Limb (tissue), 2 donors: Measurements from ENCODE around the gene MARVELD1.
"Not testable (repeated sequence)": the region's sequence is repeated elsewhere in the genome, so short reads cannot be mapped to it uniquely, and the experiment has no call there.

ENCODE experiments used
- DNase-seq, 2 donors: peaks; one replicate each; pipeline ENCODE4 v3.0.0-alpha.2; 2016; ENCODE audit errors: extremely low spot score in 2 of 2

The MARVELD1 gene

DNA sequence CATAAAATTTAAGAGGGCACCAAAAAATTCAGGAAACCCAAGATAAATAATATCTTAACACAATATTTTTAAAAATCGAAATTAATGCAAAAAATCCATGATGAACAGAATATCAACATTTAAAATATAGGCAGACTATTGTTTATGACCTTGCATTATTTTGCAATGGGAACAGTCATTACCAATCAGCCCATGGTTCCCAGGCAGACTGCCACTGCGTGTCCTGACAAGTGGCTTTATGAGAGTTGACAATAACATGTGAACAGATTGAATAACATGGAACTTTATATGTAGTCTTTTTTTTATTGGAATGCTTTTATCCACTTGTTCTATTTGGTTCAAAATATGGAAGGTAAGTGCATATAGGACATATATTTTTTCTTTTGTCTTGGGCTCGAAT, 23.4 kb upstream of the MARVELD1 start:
- no peak for DNase-seq

DNA sequence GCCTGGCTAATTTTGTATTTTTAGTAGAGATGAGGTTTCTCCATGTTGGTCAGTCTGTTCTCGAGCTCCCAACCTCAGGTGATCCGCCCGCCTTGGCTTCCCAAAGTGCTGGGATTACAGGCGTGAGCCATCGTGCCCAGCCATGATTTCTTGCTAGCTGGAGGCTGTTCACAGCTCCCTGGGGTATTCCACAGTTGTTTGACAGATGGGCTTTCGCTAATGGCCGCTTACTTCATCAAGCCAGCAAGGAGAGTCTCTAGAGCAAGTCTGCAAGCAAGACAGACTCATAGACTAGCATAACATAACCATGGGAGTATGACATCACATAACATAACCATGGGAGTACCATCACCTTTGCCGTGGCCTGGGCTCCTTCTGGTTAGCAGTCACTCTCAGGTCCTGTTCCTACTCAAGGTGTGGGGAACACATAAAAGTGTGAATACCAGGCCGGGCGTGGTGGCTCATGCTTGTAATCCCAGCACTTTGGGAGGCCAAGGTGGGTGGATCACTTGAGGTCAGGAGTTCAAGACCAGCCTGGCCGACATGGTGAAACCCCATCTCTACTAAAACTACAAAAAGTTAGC, 15.4 kb upstream of the MARVELD1 start:
- not testable (repeated sequence) for DNase-seq

DNA sequence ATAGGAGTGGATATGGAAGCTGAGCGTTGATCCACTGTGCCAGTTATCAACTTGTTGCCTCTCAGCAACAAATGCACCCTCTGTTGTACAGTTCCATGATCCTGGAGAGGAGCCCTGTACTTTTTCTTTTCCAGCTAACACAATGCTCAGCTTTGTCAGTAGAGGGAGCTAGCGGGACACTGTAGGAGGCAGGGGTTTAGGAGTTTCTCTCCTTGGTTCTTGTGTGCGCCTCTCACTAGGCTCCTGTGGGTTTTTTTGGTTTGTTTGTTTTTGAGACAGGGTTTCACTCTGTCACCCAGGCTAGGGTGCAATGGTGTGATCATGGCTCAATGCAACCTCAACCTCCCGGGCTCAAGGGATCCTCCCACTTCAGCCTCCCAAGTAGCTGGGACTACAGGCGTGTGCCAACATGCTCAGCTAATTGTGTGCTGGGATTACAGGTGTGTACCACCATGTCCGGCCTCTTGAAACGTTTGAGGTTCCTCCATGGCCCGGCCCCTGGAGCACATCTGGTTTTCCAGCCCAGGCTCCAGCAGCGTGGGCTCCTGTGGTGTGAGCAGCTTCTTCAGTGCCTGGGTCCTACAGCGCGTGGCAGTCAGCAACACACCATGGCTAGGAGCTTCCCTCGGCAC, 12.0 kb upstream of the MARVELD1 start:
- DNase-seq = peak in 1 of 2 donors; percentile 80

DNA sequence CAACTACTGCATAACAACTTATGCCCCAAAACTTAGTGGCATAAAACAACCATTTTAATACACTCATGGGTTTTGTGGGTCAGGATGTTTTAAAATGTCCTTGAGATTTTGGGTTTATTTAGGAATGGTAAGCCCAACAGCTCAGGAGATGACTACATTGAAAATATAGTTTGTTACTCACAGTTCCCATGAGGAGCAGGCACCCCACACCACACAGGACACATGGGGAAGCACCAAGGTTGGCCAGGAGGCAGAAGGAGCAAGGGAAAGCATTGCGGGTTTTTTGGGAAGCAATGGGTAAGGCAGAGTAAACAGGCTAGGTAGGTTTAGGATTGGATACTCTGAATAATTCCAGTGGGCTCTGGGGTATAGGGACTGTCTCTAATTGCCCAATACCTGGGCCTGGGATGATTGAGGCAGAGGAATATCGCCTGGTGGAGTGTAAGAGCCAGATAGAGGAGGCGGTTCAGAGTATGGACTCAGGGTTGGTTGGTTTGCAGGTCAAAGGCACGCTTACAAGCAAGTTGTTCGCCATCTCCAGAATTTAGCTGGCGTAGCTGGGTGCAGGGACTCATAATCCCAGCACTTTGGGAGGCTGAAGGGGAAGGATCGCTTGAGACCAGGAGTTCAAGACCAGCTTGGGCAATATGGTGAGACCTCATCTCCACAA, 10.0 kb upstream of the MARVELD1 start:
- no peak for DNase-seq

DNA sequence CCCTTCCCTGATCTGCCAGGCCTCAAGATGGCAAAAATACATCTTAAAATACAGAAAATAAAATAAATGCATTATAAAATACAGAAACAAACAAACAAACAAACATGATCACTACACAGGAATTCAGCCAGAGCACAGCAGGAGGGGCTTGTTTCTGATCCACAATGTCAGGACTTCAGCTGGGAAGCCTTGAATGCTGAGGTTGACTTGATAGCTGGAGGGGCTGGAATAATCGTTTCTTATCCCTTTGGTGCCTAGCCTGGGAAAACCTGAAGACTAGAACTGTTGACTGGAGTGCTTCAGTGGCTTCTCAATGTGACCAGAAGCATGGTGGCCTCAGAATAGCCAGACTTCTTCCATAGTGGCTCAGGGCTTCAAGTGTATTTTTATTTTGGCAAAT, 9.2 kb upstream of the MARVELD1 start:
- no peak for DNase-seq

DNA sequence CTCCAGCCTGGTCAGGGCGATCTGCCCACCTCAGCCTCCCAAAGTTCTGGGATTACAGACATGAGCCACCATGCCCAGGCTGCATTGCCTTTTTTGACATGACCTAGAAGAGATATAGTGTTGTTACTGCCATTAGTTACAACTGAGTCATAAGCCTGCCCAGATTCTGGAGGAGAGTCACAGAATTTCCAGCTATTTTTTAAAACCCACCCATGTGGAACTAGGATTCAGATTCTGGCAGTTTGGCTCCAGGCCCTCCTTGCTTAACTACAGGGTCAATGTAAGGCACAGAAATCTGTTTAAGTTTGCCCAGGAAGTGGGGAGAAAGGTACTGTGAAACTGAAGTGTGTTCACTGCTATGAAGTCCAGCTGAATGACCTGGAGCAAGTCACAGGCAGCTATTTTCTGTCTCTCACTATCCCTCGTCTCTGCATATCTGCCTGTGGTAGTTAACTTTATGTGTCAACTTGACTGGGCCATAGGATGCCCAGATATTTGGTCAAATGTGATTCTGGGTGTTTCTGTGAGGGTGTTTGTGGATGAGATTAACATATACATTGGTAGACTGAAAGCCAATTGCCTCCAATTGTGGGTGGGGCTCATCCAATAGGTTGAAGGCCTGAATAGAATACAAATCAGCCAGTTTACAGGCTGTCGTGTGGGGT, 8.4 kb upstream of the MARVELD1 start:
- no peak for DNase-seq

DNA sequence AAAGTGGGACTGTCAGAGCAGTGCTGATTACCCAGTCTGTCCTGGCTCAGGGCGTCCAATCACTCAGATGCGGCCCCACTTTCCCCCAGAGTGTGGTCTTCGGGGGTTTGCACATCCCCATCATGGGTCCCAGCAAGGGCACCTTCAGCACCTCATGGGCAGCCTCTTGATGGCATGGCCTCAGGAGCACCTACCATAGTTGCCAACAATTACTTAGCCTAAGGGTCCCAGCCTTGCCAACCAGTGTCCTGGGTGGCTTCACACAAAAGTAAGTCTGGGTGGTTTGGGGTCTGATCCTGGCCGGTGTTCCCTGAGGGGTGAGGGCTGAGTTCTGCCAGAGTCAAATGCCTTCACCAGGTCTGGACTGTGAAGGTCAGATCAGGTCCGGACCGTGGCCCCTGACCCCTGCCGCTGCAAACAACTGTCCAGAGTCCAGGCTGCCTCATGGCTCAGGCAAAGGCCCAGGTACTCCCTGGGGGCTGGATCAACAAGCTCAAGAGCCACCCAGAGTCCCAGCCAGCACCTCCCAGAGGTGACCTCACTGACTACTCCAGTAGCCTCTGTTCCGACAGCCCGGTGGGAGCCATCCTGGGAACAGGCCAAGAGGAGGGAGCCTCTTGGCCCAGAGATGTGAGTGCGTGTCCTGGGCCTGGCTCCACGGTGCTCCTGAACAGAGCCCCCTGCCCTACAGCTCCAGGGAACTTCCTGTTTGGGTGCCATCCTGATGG, 6.2 kb upstream of the MARVELD1 start:
- no peak for DNase-seq

DNA sequence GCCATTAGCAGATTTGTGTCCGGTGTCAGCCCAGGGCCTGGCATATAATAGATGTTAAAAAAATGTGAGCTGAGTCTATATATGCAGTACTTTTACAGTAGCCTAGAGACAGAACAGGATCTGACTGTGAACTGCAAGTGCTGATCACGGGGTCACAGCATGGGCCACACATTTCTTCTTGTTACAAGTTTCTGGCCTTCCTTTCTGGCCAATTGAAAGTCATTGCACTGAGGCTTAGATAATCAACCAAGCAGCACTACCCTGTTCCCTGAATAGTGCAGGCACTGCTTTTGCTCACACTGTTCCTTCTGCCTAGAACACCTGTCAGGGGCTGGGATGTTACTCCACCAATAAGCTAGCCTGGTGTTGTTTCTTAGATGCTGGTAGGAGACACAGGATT, 5.4 kb upstream of the MARVELD1 start:
- no peak for DNase-seq

DNA sequence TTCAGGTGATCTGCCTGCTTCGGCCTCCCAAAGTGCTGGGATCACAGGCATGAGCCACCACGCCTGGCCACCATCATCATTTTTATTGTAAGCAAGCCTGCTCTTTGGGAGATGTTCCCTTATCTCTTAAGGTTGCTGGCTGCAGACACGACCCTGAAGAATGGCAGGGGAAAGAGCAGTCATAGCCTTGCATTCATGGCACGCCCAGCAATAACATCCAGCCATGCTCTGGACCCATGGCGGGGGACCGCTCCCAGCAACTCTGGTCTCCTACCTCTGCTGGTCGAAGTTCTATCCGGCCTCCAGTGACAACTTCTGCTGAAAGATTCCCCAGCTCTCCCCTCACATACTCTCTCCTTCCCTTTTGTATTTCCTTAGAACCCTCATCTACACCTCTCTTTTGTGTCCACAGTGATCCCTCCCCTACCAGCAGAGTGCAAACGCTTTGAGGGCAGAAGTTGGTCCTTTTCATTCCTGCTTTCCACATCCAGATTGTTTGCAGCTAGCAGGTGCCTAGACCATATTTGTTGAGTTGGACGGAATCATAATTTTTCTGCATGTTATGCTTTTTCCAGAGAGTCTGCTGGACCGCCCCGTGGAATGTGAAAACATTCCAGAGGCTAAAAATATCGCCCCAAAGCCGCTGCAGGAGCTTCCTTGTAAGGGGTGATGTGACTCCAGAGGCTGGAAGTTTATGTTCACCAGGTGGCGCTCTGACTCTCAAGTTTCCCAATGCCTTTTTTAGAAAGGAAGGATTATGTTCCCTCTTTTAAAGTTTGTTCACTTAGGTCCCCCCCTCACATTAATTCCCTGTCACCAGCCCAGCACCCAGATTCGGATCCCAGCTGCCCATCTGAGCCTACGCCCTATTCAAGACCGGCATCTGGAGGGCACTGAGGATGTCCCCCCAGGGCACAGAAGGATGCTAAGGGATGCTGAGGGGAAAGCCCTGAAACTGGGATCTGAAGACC, 4.3 kb upstream of the MARVELD1 start:
- peak; percentile 76 to 91 for DNase-seq

DNA sequence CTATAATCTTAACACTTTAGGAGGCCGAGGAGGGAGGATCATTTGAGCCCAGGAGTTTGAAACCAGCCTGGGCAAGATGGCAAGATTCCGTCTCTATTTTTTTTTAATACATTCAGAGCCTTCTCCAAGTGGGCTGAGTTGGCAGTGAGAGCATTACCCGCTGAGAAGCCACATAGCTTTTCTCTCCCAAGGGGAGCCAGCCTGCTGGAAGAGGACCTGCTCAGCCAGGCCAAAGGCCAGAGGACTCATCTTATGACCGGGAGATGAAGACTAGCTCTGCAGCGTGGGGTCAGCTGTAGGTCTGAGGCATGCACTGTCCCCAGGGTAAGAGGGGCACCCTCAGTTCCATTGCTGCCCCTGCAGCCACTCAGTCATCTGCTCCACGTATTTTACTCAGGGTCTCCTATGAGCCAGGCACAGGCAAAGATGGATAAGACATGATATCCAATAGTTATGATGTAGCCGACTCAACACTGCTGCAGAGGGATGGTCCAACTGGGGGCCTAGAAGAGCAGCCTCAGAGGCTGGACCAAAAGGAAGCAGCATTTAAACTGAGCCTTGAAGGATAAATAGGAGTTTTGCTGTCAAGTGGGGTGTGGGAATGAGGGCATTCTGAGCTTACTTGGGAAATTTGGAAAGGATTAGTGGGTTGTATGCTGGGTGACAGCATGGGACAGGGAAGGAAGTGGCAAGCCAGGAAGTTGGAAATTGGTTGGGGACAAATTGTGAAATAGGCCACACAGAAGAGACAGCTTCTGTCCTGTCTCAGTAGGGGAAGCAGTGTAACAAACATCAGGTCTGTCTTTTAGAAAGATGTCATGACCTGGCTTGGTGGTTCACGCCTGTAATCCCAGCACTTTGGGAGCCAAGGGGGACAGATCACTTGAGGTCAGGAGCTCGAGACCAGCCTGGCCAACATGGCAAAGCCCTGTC, 1.6 kb upstream of the MARVELD1 start:
- no peak for DNase-seq

DNA sequence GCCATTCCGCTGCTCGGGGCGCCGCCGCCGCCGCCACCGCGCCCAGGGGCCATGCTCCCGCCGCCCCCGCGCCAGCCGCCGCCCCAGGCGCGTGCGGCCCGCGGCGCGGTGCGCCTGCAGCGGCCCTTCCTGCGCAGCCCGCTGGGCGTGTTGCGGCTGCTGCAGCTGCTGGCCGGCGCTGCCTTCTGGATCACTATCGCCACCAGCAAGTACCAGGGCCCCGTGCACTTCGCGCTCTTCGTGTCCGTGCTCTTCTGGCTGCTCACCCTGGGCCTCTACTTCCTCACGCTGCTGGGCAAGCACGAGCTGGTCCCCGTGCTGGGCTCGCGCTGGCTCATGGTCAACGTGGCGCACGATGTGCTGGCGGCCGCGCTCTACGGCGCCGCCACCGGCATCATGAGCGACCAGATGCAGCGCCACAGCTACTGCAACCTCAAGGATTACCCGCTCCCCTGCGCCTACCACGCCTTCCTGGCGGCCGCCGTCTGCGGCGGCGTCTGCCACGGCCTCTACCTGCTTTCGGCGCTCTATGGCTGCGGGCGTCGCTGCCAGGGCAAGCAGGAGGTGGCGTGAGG, 383 bp downstream of the MARVELD1 start:
- DNase-seq = peak; percentile 47 to 82

DNA sequence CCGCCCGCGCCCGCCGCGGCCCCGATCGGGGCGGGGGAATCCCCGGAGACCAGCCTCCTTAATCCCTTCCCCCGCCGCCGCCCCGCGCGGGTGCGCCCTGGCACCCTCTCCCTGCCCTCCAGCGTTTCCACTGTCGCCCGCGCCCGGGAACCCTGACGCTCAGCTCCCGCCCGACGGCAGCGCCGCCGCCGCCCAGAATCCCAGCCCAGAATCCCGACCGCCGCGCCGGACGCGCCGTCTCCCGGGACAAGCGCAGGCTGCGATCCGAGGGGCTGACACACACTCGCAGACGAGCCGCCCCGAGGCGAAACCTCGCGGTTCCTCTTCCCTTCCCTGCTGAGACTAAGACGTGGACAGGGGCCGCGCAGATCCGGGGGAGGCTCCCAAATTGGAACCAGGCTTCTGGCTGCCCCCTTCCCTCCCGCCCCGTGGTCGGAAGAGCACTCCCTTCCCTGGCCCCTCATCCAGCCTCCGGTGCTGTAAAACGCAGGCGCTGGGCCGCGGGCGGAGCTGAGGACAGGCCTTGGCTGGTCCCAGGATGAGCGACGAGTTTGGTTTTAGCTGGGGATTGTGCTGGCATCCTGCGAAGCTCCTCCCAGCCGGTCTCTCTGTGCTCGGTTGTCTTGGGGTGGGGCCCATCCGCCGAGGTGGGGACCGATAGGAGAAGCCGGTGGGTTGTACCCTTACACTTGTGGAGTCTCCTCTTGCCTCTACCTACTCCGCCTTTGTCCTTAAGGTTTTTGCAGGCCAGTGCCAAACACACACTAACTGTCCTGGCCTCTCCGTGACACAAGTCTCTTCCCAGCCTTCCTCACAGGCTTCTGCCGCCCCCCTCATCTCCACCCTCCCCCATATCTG, 1.1 kb downstream of the MARVELD1 start:
- DNase-seq = peak; percentile 82

DNA sequence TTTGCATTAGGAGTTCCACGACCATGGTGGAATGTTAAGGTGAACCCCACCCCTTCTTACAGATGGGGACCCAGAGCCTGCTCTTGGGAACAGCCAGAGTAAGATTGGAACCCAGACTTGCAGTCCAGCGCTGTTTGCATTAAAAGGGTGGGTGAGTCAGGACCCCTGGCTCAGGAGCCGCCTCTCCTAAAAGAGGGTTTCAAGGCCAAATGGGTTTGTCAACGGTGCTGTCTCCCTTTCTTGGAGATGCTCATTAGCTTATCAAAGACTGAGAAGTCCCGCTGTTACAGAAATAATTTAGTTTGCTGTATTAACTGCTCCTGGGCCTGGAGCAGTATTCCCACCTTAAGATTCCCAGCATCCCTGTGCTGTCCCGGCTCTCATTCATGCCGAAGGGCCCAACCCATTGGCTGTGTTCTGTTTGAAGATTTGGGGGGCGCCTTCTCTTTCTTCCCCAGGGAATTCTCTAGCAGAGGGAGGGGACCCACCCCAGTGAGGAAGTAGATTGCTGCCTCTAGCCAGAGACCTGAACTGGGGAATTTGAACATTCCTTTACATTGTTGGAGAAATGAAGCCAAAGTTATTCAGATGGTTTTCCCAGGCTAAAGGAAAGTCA, 1.8 kb downstream of the MARVELD1 start:
- no peak for DNase-seq

DNA sequence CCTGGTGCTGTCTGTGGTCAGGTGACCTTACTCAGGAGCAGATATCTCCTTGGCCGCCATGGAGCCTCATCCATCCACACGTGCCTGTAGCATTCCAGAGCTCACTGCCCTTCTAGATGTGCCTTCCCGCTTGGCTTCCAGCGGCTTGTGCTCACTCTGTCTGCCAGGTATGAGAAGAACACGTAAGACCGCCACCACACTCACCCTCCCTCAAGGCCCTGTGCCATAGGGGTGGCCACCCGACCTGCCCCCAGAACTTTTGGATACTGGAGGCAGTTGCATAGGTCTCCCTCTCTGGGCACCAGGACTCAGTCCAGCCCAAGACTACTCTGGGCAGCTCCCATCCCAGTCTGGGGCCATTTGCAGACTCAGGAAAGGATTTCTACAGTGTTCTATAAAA, 4.1 kb downstream of the MARVELD1 start:
- DNase-seq = no peak

DNA sequence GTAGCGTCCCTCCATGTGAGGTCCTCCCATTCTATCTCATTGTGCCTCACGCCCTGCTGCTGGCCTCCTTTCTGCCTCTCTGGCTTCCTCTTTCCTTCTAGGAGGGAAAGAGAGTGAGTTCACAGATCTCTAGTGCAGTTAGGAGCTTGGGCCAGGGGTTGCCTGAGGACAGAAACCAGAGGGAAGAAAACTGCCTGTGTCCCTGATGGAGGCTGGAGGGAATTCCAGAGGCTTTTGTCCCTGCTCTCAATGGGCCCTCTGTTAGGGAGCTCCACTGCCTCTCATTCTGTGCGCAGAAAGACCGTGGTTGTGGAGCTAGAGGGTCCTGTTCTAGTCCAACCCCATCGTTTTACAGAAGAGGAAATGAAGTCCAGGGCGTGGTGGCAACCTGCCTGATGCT, 4.6 kb downstream of the MARVELD1 start:
- no peak for DNase-seq

DNA sequence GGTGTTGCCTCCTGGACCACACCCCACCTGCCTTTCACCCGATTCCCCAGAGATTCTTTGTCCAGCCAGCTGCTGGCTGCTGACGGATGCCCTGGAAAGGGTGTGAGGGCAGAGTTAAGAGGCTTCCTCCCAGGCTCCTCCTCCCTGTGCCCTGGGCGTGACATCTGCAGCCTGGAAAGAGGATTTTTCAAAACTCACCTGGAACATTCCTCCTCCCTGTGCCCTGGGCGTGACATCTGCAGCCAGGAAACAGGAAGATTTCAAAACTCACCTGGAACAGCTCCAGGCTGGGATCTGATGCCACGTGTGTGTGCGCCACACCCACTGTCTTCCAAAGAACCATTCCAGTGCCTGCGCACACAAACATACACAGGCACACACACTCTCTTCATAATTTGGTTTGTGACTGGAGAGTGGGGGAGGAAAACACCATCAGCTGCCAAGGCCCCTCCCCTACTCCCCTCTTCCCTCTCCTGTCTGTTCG, 5.2 kb downstream of the MARVELD1 start:
- DNase-seq = peak in 1 of 2 donors; percentile 42

DNA sequence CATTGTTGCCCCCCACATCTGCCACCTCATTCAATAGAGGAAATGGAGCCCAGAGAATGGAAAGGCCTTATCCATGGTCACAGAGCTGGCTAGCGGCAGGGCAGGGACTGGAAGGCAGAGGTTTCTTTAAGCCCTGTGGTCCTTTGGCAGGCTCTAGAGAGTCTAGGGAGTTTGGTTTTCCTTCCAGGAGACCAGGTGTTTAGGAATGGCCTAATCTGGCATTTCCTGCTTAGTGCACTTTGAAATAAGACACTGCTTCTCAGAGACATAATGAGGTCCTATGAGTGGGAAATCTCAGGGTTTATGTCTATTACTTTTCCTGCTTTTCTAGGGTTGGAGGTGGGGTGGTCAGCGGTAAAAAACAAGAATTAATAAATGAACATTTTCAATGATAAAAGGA, 6.1 kb downstream of the MARVELD1 start:
- DNase-seq = no peak
